Hepatocyte (in vitro differentiated cells): ENCODE results near the gene SLC37A1.

Source experiments
- EZH2 ChIP-seq: fragments of 200-600 bp; sonication (generic); IDR thresholded peaks from 2 replicates; pipeline ENCODE4 v1.6.1; 2016; ENCODE audit warnings: antibody characterized with exemption, mild to moderate bottlenecking, borderline replicate concordance
- TF ChIP-seq, protein P1 (sequence below): fragments of 200-600 bp; sonication (generic); IDR thresholded peaks from 2 replicates; pipeline ENCODE4 v1.5.1; 2016; ENCODE audit warnings: antibody characterized with exemption, mild to moderate bottlenecking; ENCODE audit not compliant: poor library complexity

DNA sequence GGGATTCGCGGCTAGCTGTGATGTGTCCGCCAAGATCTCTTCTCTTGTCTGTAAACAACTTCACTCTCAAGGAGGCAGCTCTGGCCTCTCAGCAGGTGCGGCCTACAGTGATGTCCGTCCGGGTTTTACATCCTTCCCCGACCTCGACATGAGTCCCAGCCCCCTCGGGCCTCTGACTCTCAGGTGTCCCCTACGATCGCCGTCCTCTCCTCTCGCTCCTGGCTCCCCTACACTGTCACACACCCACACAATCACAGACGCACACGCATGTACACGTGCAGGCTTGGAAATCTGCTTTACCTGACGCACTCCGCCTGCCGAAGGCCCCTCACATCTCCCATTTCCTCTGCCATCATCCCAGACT, 16.8 kb upstream of the SLC37A1 start:
- TF ChIP-seq EZH2, result no peak
- TF ChIP-seq, protein P1, sequence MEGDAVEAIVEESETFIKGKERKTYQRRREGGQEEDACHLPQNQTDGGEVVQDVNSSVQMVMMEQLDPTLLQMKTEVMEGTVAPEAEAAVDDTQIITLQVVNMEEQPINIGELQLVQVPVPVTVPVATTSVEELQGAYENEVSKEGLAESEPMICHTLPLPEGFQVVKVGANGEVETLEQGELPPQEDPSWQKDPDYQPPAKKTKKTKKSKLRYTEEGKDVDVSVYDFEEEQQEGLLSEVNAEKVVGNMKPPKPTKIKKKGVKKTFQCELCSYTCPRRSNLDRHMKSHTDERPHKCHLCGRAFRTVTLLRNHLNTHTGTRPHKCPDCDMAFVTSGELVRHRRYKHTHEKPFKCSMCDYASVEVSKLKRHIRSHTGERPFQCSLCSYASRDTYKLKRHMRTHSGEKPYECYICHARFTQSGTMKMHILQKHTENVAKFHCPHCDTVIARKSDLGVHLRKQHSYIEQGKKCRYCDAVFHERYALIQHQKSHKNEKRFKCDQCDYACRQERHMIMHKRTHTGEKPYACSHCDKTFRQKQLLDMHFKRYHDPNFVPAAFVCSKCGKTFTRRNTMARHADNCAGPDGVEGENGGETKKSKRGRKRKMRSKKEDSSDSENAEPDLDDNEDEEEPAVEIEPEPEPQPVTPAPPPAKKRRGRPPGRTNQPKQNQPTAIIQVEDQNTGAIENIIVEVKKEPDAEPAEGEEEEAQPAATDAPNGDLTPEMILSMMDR, result no peak
